ENCODE measurements around the gene CHCHD6.

DNA sequence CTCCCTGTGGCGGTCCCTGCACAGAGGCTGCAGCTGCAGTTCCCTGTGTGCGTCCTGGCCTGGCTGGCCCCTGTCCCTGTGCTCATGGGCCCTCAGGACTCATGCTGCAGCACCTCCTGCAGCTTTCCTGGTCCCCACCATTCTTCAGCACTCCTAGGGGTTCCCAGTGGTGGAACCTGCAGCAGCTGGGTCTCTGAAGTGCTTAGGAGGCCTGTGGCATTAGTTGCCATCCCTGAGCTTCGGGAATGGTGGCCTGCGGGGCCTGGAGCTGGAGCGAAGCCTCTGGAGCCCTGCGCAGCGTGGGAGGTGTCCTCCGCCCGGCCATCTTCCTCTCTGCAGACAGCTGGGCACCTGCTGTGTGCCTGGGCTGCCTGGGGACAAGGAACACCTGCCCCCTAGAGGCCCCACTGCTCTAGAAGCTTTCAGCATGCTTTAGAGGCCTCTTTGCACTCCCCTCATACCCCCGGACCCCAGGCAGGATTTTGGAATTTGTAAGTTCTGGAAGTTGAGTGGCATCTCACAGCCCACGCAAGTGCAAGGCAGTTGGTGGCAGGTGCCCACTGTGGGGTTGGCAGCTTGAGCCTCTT is 292.0 kb downstream of the CHCHD6 start:
- TF ChIP-seq EZH2 (IDR thresholded peaks at IDR 0.05), result no peak
- no peak for TF ChIP-seq POLR2AphosphoS5 (IDR thresholded peaks at IDR 0.05; ENCODE audit: borderline replicate concordance, low read depth, low read length)

All from SK-N-MC (cell line).